ENCODE measurements around the gene UTP3. TPM values are rescaled to one million over a fixed set of nuclear protein-coding genes. Genes with fewer than 3 reads are reported as not detected.
"Not testable (repeated sequence)": the region's sequence is repeated elsewhere in the genome, so short reads cannot be mapped to it uniquely, and the experiment has no call there.

Gene UTP3
- total and polyA plus RNA-seq, 2 experiments from 2014 or later, result 13.9 to 16.2 TPM

- Histone ChIP-seq H4K20me1 (ENCODE audit: insufficient read depth, poor library complexity, severe bottlenecking) (peaks cover 4% of the 10 kb centered on the region), H3K4me2 (peak overlapping the region; percentile 32), H3K27me3 (no peaks in the 10 kb centered on the region), H3K4me1 (ENCODE audit: insufficient read depth) (peaks cover 22% of the 10 kb centered on the region), H3K9me2 (replicated peaks; ENCODE audit: insufficient read depth) (no peaks in the 10 kb centered on the region), H3K4me3 (no peak overlapping the region), H2AFZ (no peak overlapping the region), H3K27ac (no peak overlapping the region), H3K9me3 (ENCODE audit: low read depth) (no peaks in the 10 kb centered on the region), H3K79me2 (peaks cover 50% of the 10 kb centered on the region), H3K36me3 (replicated peaks; ENCODE audit: insufficient read depth, low read depth) (no peaks in the 10 kb centered on the region)
- DNase-seq (ENCODE audit: low spot score), result no peak
- TF ChIP-seq CTCF (IDR thresholded peaks at IDR 0.05; ENCODE audit: poor library complexity) (no peak), EZH2phosphoT487 (IDR thresholded peaks at IDR 0.05; ENCODE audit: low read depth, severe bottlenecking, unreplicated experiment) (no peak), EZH2 (IDR thresholded peaks at IDR 0.05; ENCODE audit: borderline replicate concordance) (no peak)
- WGBS (ENCODE audit: low lambda C conversion rate, missing lambda C conversion rate), result 97% methylated on average over 1 of the region's 1 CpG
Observed at GRCh38 chr4:70691661-70692060, 3.3 kb downstream of the UTP3 start.

GRCh38 chr4:70694633-70695032 is 6.3 kb downstream of the UTP3 start:
- H4K20me1 ChIP-seq (ENCODE audit: insufficient read depth, poor library complexity, severe bottlenecking); H2AFZ ChIP-seq; H3K27ac ChIP-seq; H3K27me3 ChIP-seq; H3K36me3 ChIP-seq (replicated peaks; ENCODE audit: insufficient read depth, low read depth); H3K9me3 ChIP-seq (ENCODE audit: low read depth); H3K4me2 ChIP-seq; H3K4me3 ChIP-seq; DNase-seq (ENCODE audit: low spot score); H3K9me2 ChIP-seq (replicated peaks; ENCODE audit: insufficient read depth): not testable (repeated sequence)
- 93% methylated on average over 5 of the region's 7 CpGs for WGBS (ENCODE audit: low lambda C conversion rate, missing lambda C conversion rate)
- H3K79me2 ChIP-seq, result peaks cover 39% of the 10 kb centered on the region
- H3K4me1 ChIP-seq (ENCODE audit: insufficient read depth), result peaks cover 18% of the 10 kb centered on the region

- DNase-seq (ENCODE audit: low spot score); H2AFZ ChIP-seq; H3K27ac ChIP-seq; H4K20me1 ChIP-seq (ENCODE audit: insufficient read depth, poor library complexity, severe bottlenecking); H3K79me2 ChIP-seq; H3K9me3 ChIP-seq (ENCODE audit: low read depth); H3K4me1 ChIP-seq (ENCODE audit: insufficient read depth); H3K4me3 ChIP-seq; H3K36me3 ChIP-seq (replicated peaks; ENCODE audit: insufficient read depth, low read depth); H3K9me2 ChIP-seq (replicated peaks; ENCODE audit: insufficient read depth); H3K4me2 ChIP-seq; H3K27me3 ChIP-seq: not testable (repeated sequence)
- 63% methylated on average over 8 of the region's 8 CpGs for WGBS (ENCODE audit: low lambda C conversion rate, missing lambda C conversion rate)
Observed at GRCh38 chr4:70698435-70698834, 10.1 kb downstream of the UTP3 start.

GRCh38 chr4:70700712-70701111 is 12.4 kb downstream of the UTP3 start:
- Histone ChIP-seq H3K79me2 (no peaks in the 10 kb centered on the region), H4K20me1 (ENCODE audit: insufficient read depth, poor library complexity, severe bottlenecking) (no peaks in the 10 kb centered on the region), H2AFZ (no peak overlapping the region), H3K36me3 (replicated peaks; ENCODE audit: insufficient read depth, low read depth) (no peaks in the 10 kb centered on the region), H3K9me2 (replicated peaks; ENCODE audit: insufficient read depth) (no peaks in the 10 kb centered on the region), H3K4me3 (no peak overlapping the region), H3K27me3 (no peaks in the 10 kb centered on the region), H3K4me1 (ENCODE audit: insufficient read depth) (no peaks in the 10 kb centered on the region), H3K9me3 (ENCODE audit: low read depth) (no peaks in the 10 kb centered on the region), H3K27ac (no peak overlapping the region), H3K4me2 (no peak overlapping the region)
- DNase-seq (ENCODE audit: low spot score), result no peak
- 96% methylated on average over 5 of the region's 5 CpGs for WGBS (ENCODE audit: low lambda C conversion rate, missing lambda C conversion rate)
- TF ChIP-seq EZH2 (IDR thresholded peaks at IDR 0.05; ENCODE audit: borderline replicate concordance) (no peak), EZH2phosphoT487 (IDR thresholded peaks at IDR 0.05; ENCODE audit: low read depth, severe bottlenecking, unreplicated experiment) (no peak), CTCF (IDR thresholded peaks at IDR 0.05; ENCODE audit: poor library complexity) (no peak)

GRCh38 chr4:70701271-70701670 is 12.9 kb downstream of the UTP3 start:
- Histone ChIP-seq H3K79me2 (no peaks in the 10 kb centered on the region), H3K9me3 (ENCODE audit: low read depth) (no peaks in the 10 kb centered on the region), H2AFZ (no peak overlapping the region), H3K4me3 (no peak overlapping the region), H3K4me2 (no peak overlapping the region), H3K36me3 (replicated peaks; ENCODE audit: insufficient read depth, low read depth) (no peaks in the 10 kb centered on the region), H3K27me3 (no peaks in the 10 kb centered on the region), H3K9me2 (replicated peaks; ENCODE audit: insufficient read depth) (no peaks in the 10 kb centered on the region), H3K4me1 (ENCODE audit: insufficient read depth) (peaks cover 2% of the 10 kb centered on the region), H3K27ac (no peak overlapping the region), H4K20me1 (ENCODE audit: insufficient read depth, poor library complexity, severe bottlenecking) (no peaks in the 10 kb centered on the region)
- TF ChIP-seq EZH2phosphoT487 (IDR thresholded peaks at IDR 0.05; ENCODE audit: low read depth, severe bottlenecking, unreplicated experiment), result no peak
- no peak for DNase-seq (ENCODE audit: low spot score)
- 95% methylated on average over 1 of the region's 1 CpG for WGBS (ENCODE audit: low lambda C conversion rate, missing lambda C conversion rate)

GRCh38 chr4:70702592-70702991 is 14.3 kb downstream of the UTP3 start:
- not testable (repeated sequence) for H2AFZ ChIP-seq; H3K9me3 ChIP-seq (ENCODE audit: low read depth); H3K4me3 ChIP-seq; H3K4me2 ChIP-seq; DNase-seq (ENCODE audit: low spot score); H4K20me1 ChIP-seq (ENCODE audit: insufficient read depth, poor library complexity, severe bottlenecking); H3K9me2 ChIP-seq (replicated peaks; ENCODE audit: insufficient read depth); H3K27ac ChIP-seq; H3K27me3 ChIP-seq; H3K36me3 ChIP-seq (replicated peaks; ENCODE audit: insufficient read depth, low read depth)
- Histone ChIP-seq H3K4me1 (ENCODE audit: insufficient read depth) (peaks cover 11% of the 10 kb centered on the region), H3K79me2 (peaks cover 12% of the 10 kb centered on the region)
- 57% methylated on average over 2 of the region's 2 CpGs for WGBS (ENCODE audit: low lambda C conversion rate, missing lambda C conversion rate)

All from hepatocyte (in vitro differentiated cells).